K562 (cell line): ENCODE data around the gene CLCN4. TPM values are rescaled to one million over a fixed set of nuclear protein-coding genes. Genes with fewer than 3 reads are reported as not detected.

Source experiments
- ATAC-seq: fragments of 200-7000 bp; cut with Tn5 transposase; 3 replicates; pipeline ENCODE4 v1.9.1; 2020; ENCODE audit warnings: moderate library complexity
- BruUV-seq: library from RNA; stranded (reverse); fragments of 400-500 nt; replicated peaks from 2 replicates; lab custom pipeline; 2021; lab: Mats Ljungman, UMichigan
- CTCF ChIA-PET: fragments of 300-600 bp; formaldehyde crosslinking; extraction: SDS; loops from one replicate; lab custom pipeline; 2021; ENCODE audit warnings: low intra/inter-chr PET ratio; lab: Yijun Ruan, JAX
- POLR2A ChIA-PET: fragments of 300-600, 350-650 bp; sonication (Branson Sonifier 250); formaldehyde crosslinking; extraction: SDS; loops from one replicate; lab custom pipeline; 2021; ENCODE audit warnings: antibody characterized with exemption, inconsistent platforms; lab: Yijun Ruan, JAX
- DNase-seq, 4 experiments: peaks; one replicate each; pipeline versions ENCODE4 v3.0.0 to v3.0.0-alpha.2; 2011 to 2018; ENCODE audit warnings: low spot score in 3 of 4, mixed read lengths in 3 of 4; ENCODE audit errors: extremely low read depth in 1 of 4
- FAIRE-seq: peaks from 2 replicates; lab custom pipeline; 2011; peaks lifted over from hg19 to GRCh38; lab: Jason Lieb, UNC
- H2AFZ ChIP-seq: 2 replicates; pipeline ENCODE4 v1.6.0; 2011; ENCODE audit warnings: low read depth, low read length, control low read depth, inconsistent platforms
- H3K27ac ChIP-seq: fragments of 200-600 bp; 3 replicates; pipeline ENCODE4 v1.8.0; 2011; ENCODE audit warnings: low read depth, mild to moderate bottlenecking, control low read depth, inconsistent platforms, low read length, moderate library complexity, mixed read lengths; ENCODE audit errors: extremely low read depth
- H3K27me3 ChIP-seq, 2 experiments: fragments of 300-600 bp in 1 of 2; 2 replicates in 1 of 2; 3 replicates in 1 of 2; pipeline versions ENCODE4 v1.6.0 to v1.8.0; 2011; ENCODE audit warnings: inconsistent platforms in 2 of 2, low read length in 2 of 2, mild to moderate bottlenecking in 1 of 2, mixed read lengths in 1 of 2, moderate library complexity in 1 of 2; ENCODE audit not compliant: control insufficient read depth in 2 of 2, insufficient read depth in 2 of 2
- H3K36me3 ChIP-seq: fragments of 300-600 bp; 3 replicates; pipeline ENCODE4 v1.8.0; 2011; ENCODE audit warnings: mild to moderate bottlenecking, low read length, inconsistent platforms; ENCODE audit not compliant: control insufficient read depth, insufficient read depth
- H3K4me1 ChIP-seq, 2 experiments: fragments of 200-600 bp in 1 of 2; replicated peaks in 1 of 2; 2 replicates in 1 of 2; 3 replicates in 1 of 2; pipeline versions ENCODE4 v1.5.1 to v1.8.0; 2011; ENCODE audit warnings: inconsistent platforms in 2 of 2, low read length in 2 of 2, mild to moderate bottlenecking in 1 of 2, mixed read lengths in 1 of 2, moderate library complexity in 1 of 2; ENCODE audit not compliant: control insufficient read depth in 2 of 2, insufficient read depth in 2 of 2
- H3K4me2 ChIP-seq: 2 replicates; pipeline ENCODE4 v1.6.1; 2011; ENCODE audit warnings: low read length, control low read depth, inconsistent platforms, mixed read lengths; ENCODE audit not compliant: insufficient read depth
- H3K4me3 ChIP-seq: fragments of 200-600 bp; sonication (generic), shearing (Covaris generic); 2 replicates; pipeline ENCODE4 v1.5.1; 2016; ENCODE audit warnings: control low read depth, inconsistent platforms
- H3K79me2 ChIP-seq: fragments of 200-600 bp; 3 replicates; pipeline ENCODE4 v1.8.0; 2011; ENCODE audit warnings: low read length, inconsistent platforms; ENCODE audit not compliant: control insufficient read depth, insufficient read depth
- H3K9ac ChIP-seq, 2 experiments: 2 replicates each; pipeline versions ENCODE4 v1.6.0 to v1.6.1; 2011; ENCODE audit warnings: low read depth in 2 of 2, low read length in 2 of 2, control low read depth in 1 of 2, inconsistent platforms in 1 of 2, mild to moderate bottlenecking in 1 of 2, mixed read lengths in 1 of 2; ENCODE audit not compliant: insufficient read depth in 1 of 2
- H3K9me1 ChIP-seq: one replicate; pipeline ENCODE4 v1.6.0; 2011; ENCODE audit warnings: inconsistent platforms, mild to moderate bottlenecking, low read length, moderate library complexity; ENCODE audit not compliant: control insufficient read depth, insufficient read depth
- H3K9me3 ChIP-seq: replicated peaks from 2 replicates; pipeline ENCODE4 v1.5.1; 2011; ENCODE audit warnings: low read depth, low read length, inconsistent platforms; ENCODE audit not compliant: control insufficient read depth, insufficient read depth
- H4K20me1 ChIP-seq: replicated peaks from 2 replicates; pipeline ENCODE4 v1.6.1; 2011; ENCODE audit warnings: low read length, inconsistent platforms, mixed read lengths; ENCODE audit not compliant: control insufficient read depth, insufficient read depth
- E2F3 ChIP-seq: fragments of 250-450 bp; sonication (Bioruptor Pico); IDR thresholded peaks from 2 replicates; pipeline ENCODE4 v1.4.0; 2020; ENCODE audit warnings: mild to moderate bottlenecking
- HMG20B ChIP-seq: fragments of 250-450 bp; sonication (Bioruptor Pico); IDR thresholded peaks from 2 replicates; pipeline ENCODE4 v1.5.0; 2021; ENCODE audit warnings: mild to moderate bottlenecking
- HNRNPK ChIP-seq: fragments of 200-400 bp; formaldehyde crosslinking; IDR thresholded peaks from one replicate; pipeline ENCODE4 v1.6.1; 2018; ENCODE audit warnings: mild to moderate bottlenecking, low read depth, low read length; ENCODE audit not compliant: poor library complexity, severe bottlenecking
- MBD2 ChIP-seq: sonication (generic); IDR thresholded peaks from 2 replicates; pipeline ENCODE4 v1.6.1; 2016; ENCODE audit warnings: low read depth, borderline replicate concordance
- NCOA6 ChIP-seq: fragments of 450-650 bp; IDR thresholded peaks from 2 replicates; pipeline ENCODE4 v1.6.1; 2017; ENCODE audit warnings: mild to moderate bottlenecking
- RFX5 ChIP-seq: IDR thresholded peaks from 2 replicates; pipeline ENCODE4 v1.6.1; 2011; ENCODE audit warnings: low read depth, mild to moderate bottlenecking, improper control_type of control experiment, low read length
- TCFL5 ChIP-seq: fragments of 250-450 bp; sonication (Bioruptor Pico); conservative IDR thresholded peaks from 2 replicates; pipeline ENCODE4 v1.6.1; 2021; ENCODE audit warnings: mild to moderate bottlenecking, moderate library complexity, matching md5 sums
- ZNF408 ChIP-seq: fragments of 250-450 bp; sonication (Bioruptor Pico); IDR thresholded peaks from 2 replicates; pipeline ENCODE4 v1.4.0; 2020; ENCODE audit warnings: low read depth, mild to moderate bottlenecking, moderate library complexity
- ZNF695 ChIP-seq: fragments of 450-650 bp; formaldehyde crosslinking; IDR thresholded peaks from 2 replicates; pipeline ENCODE4 v1.4.0; 2020; ENCODE audit warnings: mild to moderate bottlenecking, moderate library complexity
- whole genome bisulfite sequencing: fragments of 100-300 bp; shearing (Covaris generic); methylation state at CpG from one replicate; pipeline ENCODE4 v1.1.6; 2016; ENCODE audit warnings: low coverage, mixed read lengths; ENCODE audit not compliant: insufficient coverage; ENCODE audit errors: missing lambda C conversion rate; 5-methylcytosine and 5-hydroxymethylcytosine counted together
- in situ Hi-C: fragments of 300-500 bp; cut with MboI; formaldehyde crosslinking; loops from 4 replicates; pipeline ENCODE4 v1.15.0; 2018; ENCODE audit warnings: inconsistent platforms, mixed read lengths
- intact Hi-C: fragments of 100-400 bp; cut with micrococcal nuclease; formaldehyde crosslinking; loops from 2 replicates; pipeline ENCODE4 v1.14.2; 2022
- polyA plus RNA-seq, 8 experiments: library from polyadenylated mRNA; depleted of rRNA in 4 of 8; stranded (reverse) in 5 of 8; unstranded in 3 of 8; fragments of >200 nt; fragmentation: Nextera tagmentation in 2 of 8; fragmentation: Illumina TruSeq in 1 of 8; extraction: Ambion mirVana in 2 of 8; extraction: Trizol in 1 of 8; gene quantifications; 2 replicates each; pipeline versions ENCODE4 v1.2.1 to v1.2.3, GENCODE V29; 2011 to 2014; ENCODE audit warnings: inconsistent platforms in 1 of 8, missing spikeins in 1 of 8
- total RNA-seq, 7 experiments: library from RNA; depleted of rRNA in 6 of 7; stranded (reverse); fragments of >200 nt in 6 of 7; fragmentation: Illumina TruSeq in 2 of 7; extraction: Trizol in 2 of 7; gene quantifications; 2 replicates each; pipeline versions ENCODE4 v1.2.1 to v1.2.3, GENCODE V29; 2011 to 2021; ENCODE audit warnings: low replicate concordance in 1 of 7

Gene CLCN4
- total and polyA plus RNA-seq, 9 of the 15 experiments (the other 6 are each of a cell fraction or from before 2014, with no cell fraction given): 0.03 to 0.24 (median 0.10) TPM; not detected in 1

DNA sequence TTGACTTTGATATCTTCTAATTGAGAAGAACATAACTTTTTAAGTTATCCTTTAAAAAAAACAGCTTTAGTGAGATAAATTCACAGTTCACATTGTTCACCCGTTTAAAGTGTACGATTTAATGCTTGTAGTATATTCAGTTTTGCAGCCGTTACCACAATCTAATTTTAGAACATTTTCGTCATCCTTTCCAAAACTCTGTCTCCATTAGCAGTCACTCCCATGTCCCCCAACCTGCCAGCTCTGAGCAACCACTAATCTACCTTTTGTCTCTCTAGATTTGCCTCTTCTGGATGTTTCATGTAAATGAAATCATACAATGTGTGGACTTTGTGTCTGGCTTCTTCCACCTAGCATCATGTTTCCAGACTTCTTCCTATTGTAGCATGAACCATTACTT is 38.6 kb downstream of the CLCN4 start:
- Histone ChIP-seq H3K4me2 (no peak overlapping the region), H3K27me3 (peaks cover 2 to 14% of the 10 kb centered on the region in 2 experiments; a peak in 3 of 5 replicates), H2AFZ (no peak overlapping the region), H4K20me1 (no peaks in the 10 kb centered on the region), H3K79me2 (no peaks in the 10 kb centered on the region), H3K4me3 (no peak overlapping the region), H3K9ac (no peak overlapping the region), H3K4me1 (no peaks in the 10 kb centered on the region), H3K36me3 (no peaks in the 10 kb centered on the region), H3K27ac (no peak overlapping the region), H3K9me3 (no peaks in the 10 kb centered on the region), H3K9me1 (no peaks in the 10 kb centered on the region)
- BruUV-seq: no TSS peak
- CTCF ChIA-PET: no interaction called here
- POLR2A ChIA-PET: no interaction called here
- no peak for FAIRE-seq
- intact Hi-C loops: loop anchor here (10.0 kb wide), 1 partner anchor 909 kb away; no protein-coding TSS in a partner anchor
- no peak for TF ChIP-seq TCFL5 (CRISPR knock-in tag)
- no peak for TF ChIP-seq RFX5
- no peak for TF ChIP-seq E2F3 (CRISPR knock-in tag)
- no peak for TF ChIP-seq NCOA6
- no peak for TF ChIP-seq MBD2
- TF ChIP-seq HNRNPK: no peak
- no peak for TF ChIP-seq ZNF695 (CRISPR knock-in tag)
- no peak for TF ChIP-seq HMG20B
- TF ChIP-seq ZNF408 (CRISPR knock-in tag): no peak
- ATAC-seq: no peak
- in situ Hi-C loops: loop anchor here (25.0 kb wide), 2 partner anchors 1342 to 1567 kb away; partner anchors contain the start of gene MSL3
- 2% methylated on average over 4 of the region's 4 CpGs for WGBS
- no peak for DNase-seq
